Endothelial cell of umbilical vein (primary cell): ENCODE data around the gene CITED2. TPM values are rescaled to one million over a fixed set of nuclear protein-coding genes. Genes with fewer than 3 reads are reported as not detected.

ENCODE experiments used
- BruUV-seq: library from RNA; stranded (reverse); fragments of 400-500 nt; replicated peaks from 2 replicates; lab custom pipeline; 2021; lab: Mats Ljungman, UMichigan
- CTCF ChIA-PET: fragments of 300-600, 350-600 bp; sonication (Branson Sonifier 250); formaldehyde crosslinking; loops from one replicate; lab custom pipeline; 2021; ENCODE audit warnings: antibody characterized with exemption, inconsistent platforms; lab: Charles Lee
- POLR2A ChIA-PET: fragments of 300-600, 350-600 bp; sonication (Branson Sonifier 250); formaldehyde crosslinking; loops from one replicate; lab custom pipeline; 2021; ENCODE audit warnings: antibody characterized with exemption, inconsistent platforms; lab: Charles Lee
- DNase-seq: peaks from one replicate; pipeline ENCODE4 v3.0.0-alpha.2; 2011; ENCODE audit warnings: low read depth, low spot score
- FAIRE-seq: peaks from 2 replicates; lab custom pipeline; 2011; peaks lifted over from hg19 to GRCh38; lab: Jason Lieb, UNC
- H2AFZ ChIP-seq: 2 replicates; pipeline ENCODE4 v1.6.0; 2012; ENCODE audit warnings: low read depth, low read length, control low read depth, inconsistent platforms
- H3K27ac ChIP-seq: 2 replicates; pipeline ENCODE4 v1.5.1; 2011; ENCODE audit warnings: low read depth, mild to moderate bottlenecking, control low read depth, low read length, moderate library complexity; ENCODE audit not compliant: insufficient read depth
- H3K27me3 ChIP-seq, 2 experiments: 2 replicates each; pipeline versions ENCODE4 v1.6.0 to v1.6.1; 2011; ENCODE audit warnings: low read length in 2 of 2, mixed read lengths in 1 of 2; ENCODE audit not compliant: control insufficient read depth in 2 of 2, insufficient read depth in 2 of 2
- H3K36me3 ChIP-seq, 2 experiments: 2 replicates in 1 of 2; 3 replicates in 1 of 2; pipeline ENCODE4 v1.5.1; 2011; ENCODE audit warnings: low read length in 2 of 2, mild to moderate bottlenecking in 1 of 2, moderate library complexity in 1 of 2; ENCODE audit not compliant: control insufficient read depth in 2 of 2, insufficient read depth in 2 of 2; ENCODE audit errors: extremely low read depth in 1 of 2
- H3K4me1 ChIP-seq: 3 replicates; pipeline ENCODE4 v1.5.1; 2011; ENCODE audit warnings: mild to moderate bottlenecking, low read length; ENCODE audit not compliant: control insufficient read depth, insufficient read depth; ENCODE audit errors: extremely low read depth
- H3K4me2 ChIP-seq: 2 replicates; pipeline ENCODE4 v1.6.1; 2011; ENCODE audit warnings: low read length, control low read depth, mixed read lengths; ENCODE audit not compliant: insufficient read depth
- H3K4me3 ChIP-seq, 3 experiments: fragments of 200-600 bp in 1 of 3; sonication (generic), shearing (Covaris generic) in 1 of 3; replicated peaks in 1 of 3; 2 replicates each; pipeline ENCODE4 v1.5.1; 2011 to 2016; ENCODE audit warnings: control low read depth in 3 of 3, low read length in 3 of 3, mild to moderate bottlenecking in 2 of 3, inconsistent platforms in 1 of 3, low read depth in 1 of 3, moderate library complexity in 1 of 3; ENCODE audit not compliant: insufficient read depth in 1 of 3
- H3K79me2 ChIP-seq: 2 replicates; pipeline ENCODE4 v1.6.0; 2012; ENCODE audit warnings: low read length, inconsistent platforms; ENCODE audit not compliant: control insufficient read depth, insufficient read depth
- H3K9ac ChIP-seq: replicated peaks from 2 replicates; pipeline ENCODE3; 2011; ENCODE audit warnings: low read length, control low read depth; ENCODE audit not compliant: insufficient read depth; ENCODE audit errors: extremely low read depth
- H3K9me1 ChIP-seq: replicated peaks from 3 replicates; pipeline ENCODE4 v1.6.0; 2011; ENCODE audit warnings: mild to moderate bottlenecking, low read length; ENCODE audit not compliant: control insufficient read depth, insufficient read depth; ENCODE audit errors: extremely low read depth
- H3K9me3 ChIP-seq: replicated peaks from 2 replicates; pipeline ENCODE4 v1.5.1; 2012; ENCODE audit warnings: low read length, inconsistent platforms; ENCODE audit not compliant: control insufficient read depth, insufficient read depth
- H4K20me1 ChIP-seq: replicated peaks from 2 replicates; pipeline ENCODE3; 2011; ENCODE audit warnings: mild to moderate bottlenecking, low read length; ENCODE audit not compliant: control insufficient read depth, insufficient read depth; ENCODE audit errors: extremely low read depth
- EZH2 ChIP-seq: IDR thresholded peaks from 2 replicates; pipeline ENCODE4 v1.6.1; 2012; ENCODE audit warnings: borderline replicate concordance, low read depth, mild to moderate bottlenecking, moderate library complexity, low read length, inconsistent platforms; ENCODE audit not compliant: severe bottlenecking
- FOS ChIP-seq: IDR thresholded peaks from 2 replicates; pipeline ENCODE4 v1.6.1; 2011; ENCODE audit warnings: mild to moderate bottlenecking, low read length, moderate library complexity, borderline replicate concordance; ENCODE audit not compliant: insufficient read depth
- GATA2 ChIP-seq: IDR thresholded peaks from 2 replicates; pipeline ENCODE4 v1.7.0; 2011; ENCODE audit warnings: low read depth, mild to moderate bottlenecking, moderate library complexity, mixed read lengths, low read length; ENCODE audit not compliant: insufficient read length, insufficient read depth
- JUN ChIP-seq: IDR thresholded peaks from 2 replicates; pipeline ENCODE4 v1.6.1; 2011; ENCODE audit warnings: borderline replicate concordance, low read depth; ENCODE audit not compliant: insufficient read length, insufficient read depth
- MYC ChIP-seq: IDR thresholded peaks from one replicate; pipeline ENCODE4 v1.6.1; 2011; ENCODE audit warnings: mild to moderate bottlenecking, low read depth, low read length
- POLR2A ChIP-seq: IDR thresholded peaks from 2 replicates; pipeline ENCODE4 v1.6.1; 2012; ENCODE audit warnings: low read depth, mild to moderate bottlenecking, control low read depth, low read length
- POLR2AphosphoS5 ChIP-seq: IDR thresholded peaks from 2 replicates; pipeline ENCODE4 v1.6.1; 2012; ENCODE audit warnings: low read depth, mild to moderate bottlenecking, control low read depth, low read length, moderate library complexity; ENCODE audit not compliant: insufficient read depth
- dilution Hi-C: fragments of 300-500 bp; cut with MboI; formaldehyde crosslinking; loops from one replicate; pipeline ENCODE4 v1.15.0; 2019; ENCODE audit warnings: low sequenced_read_pairs; ENCODE audit not compliant: extremely low pct_ligation_motif_present
- intact Hi-C: fragments of 100-400 bp; cut with micrococcal nuclease; formaldehyde crosslinking; loops from one replicate; pipeline ENCODE4 v1.10.0; 2022
- polyA plus RNA-seq, 4 experiments: library from polyadenylated mRNA; depleted of rRNA in 3 of 4; stranded (reverse) in 3 of 4; unstranded in 1 of 4; fragments of >200 nt; gene quantifications; 2 replicates each; pipeline versions ENCODE4 v1.2.1 to v1.2.3, GENCODE V29; 2011 to 2012; ENCODE audit warnings: missing spikeins in 1 of 4
- total RNA-seq: library from RNA; stranded (reverse); gene quantifications from 2 replicates; pipeline ENCODE4 v1.2.3, GENCODE V29; 2021
- TF ChIP-seq, protein P1 (sequence below), 2 donors: IDR thresholded peaks; 1 replicate in 1 of 2; 2 replicates in 1 of 2; pipeline ENCODE4 v1.5.1; 2011; ENCODE audit warnings: low read length in 2 of 2, mild to moderate bottlenecking in 2 of 2, moderate library complexity in 2 of 2, control low read depth in 1 of 2, inconsistent platforms in 1 of 2, low read depth in 1 of 2; ENCODE audit not compliant: insufficient read depth in 1 of 2; ENCODE audit errors: extremely low read depth in 1 of 2
- TF ChIP-seq, protein P2 (sequence below): IDR thresholded peaks from 2 replicates; pipeline ENCODE4 v1.6.1; 2011; ENCODE audit not compliant: insufficient read depth, insufficient read length

Gene CITED2
- total and polyA plus RNA-seq, 2 donors (not counting 3 experiments of a cell fraction or from before 2014, with no cell fraction given): 81.1 to 85.7 TPM

DNA sequence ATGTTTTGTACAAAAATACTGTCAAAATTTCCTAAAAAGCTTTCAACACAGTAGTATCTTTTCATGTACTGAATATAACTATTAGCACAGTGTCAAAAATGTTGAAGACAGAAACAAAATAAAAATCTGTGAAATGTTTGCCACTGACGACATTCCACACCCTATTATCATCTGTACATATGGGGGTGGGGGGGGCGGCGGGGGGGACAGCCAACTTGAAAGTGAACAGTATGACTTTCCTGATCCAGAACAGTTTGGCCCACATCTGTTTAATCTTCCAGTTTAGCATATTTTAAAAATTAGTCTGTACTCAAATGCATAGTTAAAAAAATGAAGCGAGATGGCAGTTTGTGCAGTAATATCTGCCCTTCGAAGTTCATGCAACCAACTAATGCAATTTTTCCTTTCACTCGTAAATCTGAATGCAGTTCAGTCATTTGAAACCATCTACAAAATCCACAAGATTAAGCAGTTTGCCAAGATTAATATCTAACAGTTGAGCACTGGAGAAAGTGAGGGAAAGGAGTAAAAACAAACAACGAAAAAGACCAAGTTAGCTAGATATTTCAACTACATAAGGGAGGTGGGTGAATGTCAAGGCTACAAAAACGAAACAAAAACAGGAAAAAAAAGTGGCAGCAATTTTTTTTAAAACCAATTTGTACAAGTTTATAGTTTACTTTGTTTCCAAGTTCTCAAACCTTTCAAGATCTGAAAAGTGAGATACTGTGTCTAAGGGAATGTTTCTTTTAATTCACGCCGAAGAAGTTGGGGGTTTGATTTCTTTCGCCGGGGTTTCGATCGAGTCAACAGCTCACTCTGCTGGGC is 1.9 kb downstream of the CITED2 start:
- no peak overlapping the region for H2AFZ ChIP-seq
- peak overlapping the region; percentile 62 to 97 (median 79) for H3K4me3 ChIP-seq
- no peaks in the 10 kb centered on the region for H3K9me1 ChIP-seq
- peak overlapping the region; percentile 95 for H3K9ac ChIP-seq
- dilution Hi-C loops: no loop called here
- H4K20me1 ChIP-seq: no peaks in the 10 kb centered on the region
- no peaks in the 10 kb centered on the region for H3K36me3 ChIP-seq
- H3K79me2 ChIP-seq: peaks cover 33% of the 10 kb centered on the region
- H3K4me2 ChIP-seq: peak overlapping the region; percentile 92
- peak overlapping the region; percentile 87 for H3K27ac ChIP-seq
- BruUV-seq: no TSS peak
- H3K9me3 ChIP-seq: no peaks in the 10 kb centered on the region
- CTCF ChIA-PET: interaction anchor here (0.8 to 2.7 kb wide), 8 partner anchors 8 to 1549 kb away, joined by 3 to 12 read pairs (median 4); no protein-coding TSS in a partner anchor
- POLR2A ChIA-PET: interaction anchor here (0.8 to 4.2 kb wide), 4 partner anchors 162 to 854 kb away, joined by 3 to 29 read pairs (median 10); no protein-coding TSS in a partner anchor
- FAIRE-seq: no peak
- TF ChIP-seq JUN (no peak), EZH2 (no peak), MYC (no peak), POLR2A (no peak), FOS (no peak), GATA2 (no peak), POLR2AphosphoS5 (no peak)
- TF ChIP-seq, protein P1, sequence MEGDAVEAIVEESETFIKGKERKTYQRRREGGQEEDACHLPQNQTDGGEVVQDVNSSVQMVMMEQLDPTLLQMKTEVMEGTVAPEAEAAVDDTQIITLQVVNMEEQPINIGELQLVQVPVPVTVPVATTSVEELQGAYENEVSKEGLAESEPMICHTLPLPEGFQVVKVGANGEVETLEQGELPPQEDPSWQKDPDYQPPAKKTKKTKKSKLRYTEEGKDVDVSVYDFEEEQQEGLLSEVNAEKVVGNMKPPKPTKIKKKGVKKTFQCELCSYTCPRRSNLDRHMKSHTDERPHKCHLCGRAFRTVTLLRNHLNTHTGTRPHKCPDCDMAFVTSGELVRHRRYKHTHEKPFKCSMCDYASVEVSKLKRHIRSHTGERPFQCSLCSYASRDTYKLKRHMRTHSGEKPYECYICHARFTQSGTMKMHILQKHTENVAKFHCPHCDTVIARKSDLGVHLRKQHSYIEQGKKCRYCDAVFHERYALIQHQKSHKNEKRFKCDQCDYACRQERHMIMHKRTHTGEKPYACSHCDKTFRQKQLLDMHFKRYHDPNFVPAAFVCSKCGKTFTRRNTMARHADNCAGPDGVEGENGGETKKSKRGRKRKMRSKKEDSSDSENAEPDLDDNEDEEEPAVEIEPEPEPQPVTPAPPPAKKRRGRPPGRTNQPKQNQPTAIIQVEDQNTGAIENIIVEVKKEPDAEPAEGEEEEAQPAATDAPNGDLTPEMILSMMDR (IDR thresholded peaks at IDR 0.05; ENCODE audit: extremely low read depth in 1 of 2, insufficient read depth in 1 of 2, low read depth in 1 of 2, low read length in 2 of 2): no peak
- TF ChIP-seq, protein P2, sequence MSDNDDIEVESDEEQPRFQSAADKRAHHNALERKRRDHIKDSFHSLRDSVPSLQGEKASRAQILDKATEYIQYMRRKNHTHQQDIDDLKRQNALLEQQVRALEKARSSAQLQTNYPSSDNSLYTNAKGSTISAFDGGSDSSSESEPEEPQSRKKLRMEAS: no peak
- intact Hi-C loops: loop anchor here (1.0 to 10.0 kb wide), 7 partner anchors 555 to 1952 kb away; no protein-coding TSS in a partner anchor
- H3K4me1 ChIP-seq: peaks cover 49% of the 10 kb centered on the region
- H3K27me3 ChIP-seq: no peaks in the 10 kb centered on the region
- DNase-seq: peak; percentile 43
